GM19438 (cell line): ENCODE measurements around the gene SPRYD3.

Experiments
- ATAC-seq: cut with Tn5 transposase; IDR thresholded peaks from one replicate; pipeline ENCODE4 v1.9.1; 2021; ENCODE audit warnings: low read depth; ENCODE audit not compliant: unreplicated experiment

Gene SPRYD3

GRCh38 chr12:53086361-53086760 is 7.2 kb upstream of the SPRYD3 start:
- no peak for ATAC-seq

DNA sequence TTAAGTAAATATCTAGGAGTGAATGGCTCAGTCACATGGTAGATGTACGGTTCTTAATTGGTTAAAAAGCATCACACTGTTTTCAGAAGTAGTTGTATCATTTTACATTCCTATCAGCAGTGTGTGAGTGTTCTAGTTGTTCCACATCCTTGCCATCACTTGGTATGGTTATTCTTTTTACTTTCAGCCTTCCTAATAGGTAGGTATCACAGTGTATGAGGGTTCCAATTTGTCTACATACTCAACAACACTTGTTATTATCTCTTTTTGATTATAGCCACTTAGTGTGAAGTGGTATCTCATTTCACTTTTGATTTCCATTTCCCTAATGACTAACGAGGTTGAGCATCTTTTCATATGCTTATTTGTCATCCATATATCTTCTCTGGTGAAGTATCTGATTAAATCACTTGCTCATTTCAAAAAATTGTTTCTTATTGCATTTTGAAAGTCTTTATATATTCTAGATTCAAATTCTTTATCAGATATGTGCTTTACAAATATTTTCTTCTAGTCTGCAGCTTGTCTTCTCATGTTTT is 3.5 kb upstream of the SPRYD3 start:
- ATAC-seq = no peak

- peak; percentile 23 for ATAC-seq
Observed at GRCh38 chr12:53078425-53079225, 565 bp downstream of the SPRYD3 start.

DNA sequence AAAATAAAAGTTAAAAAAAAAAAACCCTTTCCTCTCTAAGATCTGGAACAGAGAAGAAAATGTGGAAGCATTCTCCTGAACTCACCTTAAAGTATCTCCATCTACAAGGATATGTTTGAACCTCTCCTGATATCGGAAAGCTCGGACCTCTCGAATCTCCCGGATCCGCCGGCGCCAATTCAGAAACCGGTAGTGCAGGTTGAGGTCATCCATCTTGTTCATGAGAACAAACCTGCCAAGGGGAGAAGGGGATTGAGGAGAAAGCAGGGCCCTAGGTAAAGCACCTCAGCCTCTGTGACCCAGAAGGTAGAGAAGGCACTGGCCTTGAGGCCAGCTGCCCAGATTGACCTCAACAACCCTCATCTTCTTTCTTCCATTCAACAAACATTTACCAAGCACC is 2.2 kb downstream of the SPRYD3 start:
- no peak for ATAC-seq

- no peak for ATAC-seq
Observed at GRCh38 chr12:53076461-53076860, 2.7 kb downstream of the SPRYD3 start.

GRCh38 chr12:53074999-53075370 is 4.2 kb downstream of the SPRYD3 start:
- no peak for ATAC-seq

DNA sequence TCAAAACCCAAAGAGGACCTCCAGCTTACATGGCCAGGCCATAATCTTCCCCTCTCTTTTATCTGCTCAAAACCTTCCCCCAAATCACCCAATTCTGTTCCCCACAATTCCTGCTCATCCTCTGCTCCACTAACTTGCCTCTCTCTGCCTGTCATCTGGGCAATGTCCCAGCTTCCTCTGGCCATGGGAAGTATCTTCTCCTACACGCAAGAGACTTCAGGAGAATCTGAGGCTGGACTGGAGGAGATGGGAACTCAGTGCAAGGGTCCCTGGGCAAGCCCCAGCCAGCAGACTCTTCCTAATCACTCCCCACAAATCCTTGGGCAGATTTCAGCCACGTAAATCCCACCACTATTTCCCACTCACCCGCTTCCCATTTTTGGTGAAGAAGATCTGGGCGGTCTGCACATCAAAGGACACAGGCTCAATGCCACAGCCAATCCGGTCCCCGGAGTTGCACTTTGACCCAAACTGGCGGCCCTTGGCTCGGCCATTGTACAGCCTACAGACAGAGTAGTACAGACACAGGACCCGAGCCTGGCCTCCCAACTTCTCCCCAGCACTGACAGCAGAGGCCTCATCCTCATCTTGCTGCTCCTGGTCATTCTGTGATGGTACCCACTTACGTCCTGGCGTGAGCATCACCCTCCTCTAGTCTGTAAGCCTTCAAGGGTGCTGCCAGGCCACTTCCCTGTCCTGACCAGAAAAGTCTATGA is 4.7 kb downstream of the SPRYD3 start:
- no peak for ATAC-seq

DNA sequence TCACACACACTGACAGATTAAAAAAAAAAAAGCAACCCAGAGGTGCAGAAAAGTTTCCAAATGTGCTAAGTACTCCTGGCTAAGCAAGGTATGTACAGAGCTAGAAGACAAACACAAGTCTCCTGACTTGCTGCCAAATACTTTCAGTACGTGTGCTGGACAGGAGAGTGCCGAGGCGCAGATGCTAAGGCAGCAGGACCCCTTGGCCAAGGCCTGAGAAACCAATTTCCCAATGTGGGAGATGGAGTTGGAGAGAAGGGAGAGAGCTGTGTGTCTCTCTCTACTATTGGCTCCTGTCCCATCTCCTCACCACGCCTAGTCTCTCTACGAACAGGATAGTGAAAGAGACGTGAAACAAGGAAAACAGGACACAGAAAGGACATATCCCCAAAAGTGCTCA is 5.3 kb downstream of the SPRYD3 start:
- ATAC-seq = no peak

DNA sequence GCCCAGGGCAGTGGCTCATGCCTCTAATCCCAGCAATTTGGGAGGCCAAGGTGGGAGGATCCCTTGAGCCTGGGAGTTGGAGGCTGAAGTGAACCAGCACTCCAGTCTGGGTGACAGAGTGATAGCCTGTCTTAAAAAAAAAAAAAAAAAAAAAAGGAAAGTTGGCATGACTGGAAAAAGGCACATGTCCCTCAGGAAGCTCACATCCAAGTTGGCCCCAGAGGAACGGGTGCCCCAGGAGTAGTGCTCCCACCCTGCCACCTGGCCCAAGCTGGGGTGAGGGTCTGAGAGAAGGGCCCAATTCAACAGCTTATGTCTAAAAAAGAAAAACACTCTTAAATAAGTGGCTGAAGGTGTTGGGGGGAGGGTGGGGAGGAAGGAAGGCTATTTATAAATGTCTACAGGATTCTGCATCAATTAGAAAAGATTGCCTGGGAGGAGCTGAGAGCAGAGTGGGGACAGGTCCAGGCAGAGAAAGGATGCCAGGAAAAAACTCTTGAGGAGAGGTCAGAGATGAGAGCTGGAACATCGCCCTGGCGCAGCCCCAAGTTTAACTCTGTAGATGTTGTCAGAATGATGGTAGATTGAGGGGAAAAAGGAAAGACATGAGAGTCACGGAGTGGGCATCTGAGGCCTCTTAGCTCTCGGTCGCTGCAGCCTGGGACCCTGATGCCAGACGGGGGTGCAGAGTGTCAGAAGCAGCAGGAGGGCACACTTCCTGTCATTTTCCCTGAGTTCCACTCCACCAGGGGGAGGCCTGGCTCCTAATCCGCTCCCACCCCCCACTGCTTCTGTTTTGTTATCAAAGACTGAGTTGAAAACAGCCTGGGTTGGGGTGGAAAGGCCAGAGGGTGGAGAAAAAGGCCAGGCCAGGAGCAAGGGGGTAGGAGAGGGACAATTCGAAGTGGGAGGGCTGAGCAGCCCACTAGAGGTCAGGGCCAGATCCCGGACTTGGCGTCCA is 7.3 kb downstream of the SPRYD3 start:
- ATAC-seq = no peak

GRCh38 chr12:53070877-53071492 is 8.2 kb downstream of the SPRYD3 start:
- ATAC-seq = no peak

GRCh38 chr12:53069621-53070410 is 9.4 kb downstream of the SPRYD3 start:
- no peak for ATAC-seq

GRCh38 chr12:53068811-53069585 is 10.2 kb downstream of the SPRYD3 start:
- ATAC-seq = no peak

DNA sequence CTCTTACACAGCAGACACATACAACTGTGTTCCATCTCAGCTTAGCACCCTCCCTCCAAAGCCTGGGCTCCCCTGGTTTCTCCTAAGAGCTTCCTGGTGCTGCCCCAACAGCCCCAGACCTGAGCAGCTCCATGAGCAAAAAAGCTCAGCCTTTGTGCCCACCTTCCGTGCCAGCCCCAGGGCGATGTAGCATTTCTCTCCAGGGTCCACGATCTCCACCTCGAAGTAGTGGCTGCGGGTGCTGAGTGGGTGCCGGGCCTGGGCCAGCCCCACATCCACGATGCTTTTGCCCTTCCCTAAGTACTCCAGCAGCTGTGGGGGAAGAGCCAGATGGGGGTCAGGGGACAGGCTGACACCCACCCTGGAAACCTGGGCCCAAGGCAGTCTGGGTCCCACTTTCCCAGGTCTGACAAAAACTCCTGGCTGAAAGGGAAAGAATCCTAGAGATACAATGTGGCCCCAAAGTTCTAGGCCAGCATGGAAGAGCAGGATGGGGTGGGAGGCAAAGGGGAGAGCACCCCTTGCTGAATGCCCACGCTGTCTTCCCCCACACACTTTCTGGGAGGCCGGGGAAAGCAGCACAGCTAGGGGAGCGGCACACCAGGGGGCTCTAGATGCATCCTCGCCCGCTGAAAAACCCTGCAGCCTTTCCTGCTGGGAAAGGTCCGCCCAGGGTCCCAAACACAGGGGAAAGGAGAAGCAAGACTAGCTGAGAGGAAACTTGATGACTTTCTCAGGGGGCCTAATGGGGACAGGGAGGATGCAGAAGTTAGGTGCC is 11.0 kb downstream of the SPRYD3 start:
- ATAC-seq = no peak

DNA sequence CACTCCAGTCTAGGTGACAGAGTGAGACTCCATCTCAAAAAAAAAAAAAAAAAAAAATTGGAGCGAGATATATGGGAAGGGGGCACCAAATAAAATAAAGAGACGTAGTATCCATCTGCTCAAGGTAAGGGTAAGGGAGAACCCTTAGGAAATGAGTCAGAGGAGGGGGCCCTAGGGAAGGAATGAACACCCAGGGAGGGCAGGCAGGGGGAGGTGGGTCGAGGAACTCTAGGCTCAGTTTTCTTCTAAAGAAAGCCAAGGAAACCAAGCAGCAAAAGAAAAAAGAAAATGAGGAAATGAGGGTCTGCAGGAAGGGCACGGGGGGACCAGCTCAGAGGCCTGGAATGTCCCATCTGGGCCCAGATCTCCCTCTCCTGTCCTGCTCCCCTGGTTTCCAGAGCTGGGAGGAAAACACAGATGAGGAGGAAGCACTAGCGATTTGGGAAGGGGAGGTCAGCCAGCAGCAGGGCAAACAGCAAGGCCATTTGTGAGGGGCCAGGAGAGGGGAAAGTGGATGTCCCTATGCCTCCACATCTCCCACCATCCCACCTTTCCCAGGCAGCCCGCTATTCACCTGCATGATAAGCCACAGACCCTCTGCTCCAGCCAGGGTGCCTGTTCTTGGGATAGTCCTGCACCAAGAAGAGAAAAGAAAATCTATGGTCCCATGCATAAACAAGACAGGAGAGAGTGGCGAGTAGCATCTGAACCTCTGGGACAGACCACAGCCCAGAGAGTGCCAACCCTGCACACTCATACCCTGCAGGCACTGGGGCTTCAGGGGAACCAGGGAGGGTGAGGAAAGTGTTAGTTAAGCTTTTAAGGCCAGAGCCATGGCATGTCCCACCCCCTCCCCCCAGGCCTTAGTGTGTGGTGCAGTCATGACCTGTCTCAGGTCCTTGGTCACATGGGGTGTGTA is 11.9 kb downstream of the SPRYD3 start:
- no peak for ATAC-seq

GRCh38 chr12:53065975-53066931 is 12.9 kb downstream of the SPRYD3 start:
- ATAC-seq = no peak

- no peak for ATAC-seq
Observed at GRCh38 chr12:53065470-53065869, 13.7 kb downstream of the SPRYD3 start.
